HG03045 (cell line): Measurements from ENCODE around the gene F8.

Source experiments
- ATAC-seq: cut with Tn5 transposase; IDR thresholded peaks from one replicate; pipeline ENCODE4 v1.9.1; 2021; ENCODE audit warnings: mild to moderate bottlenecking, moderate library complexity; ENCODE audit not compliant: unreplicated experiment

The F8 gene

GRCh38 chrX:155022585-155022984, at the start of gene F8:
F8 (minus strand) TSS chrX:155022723; CDS start chrX:155022552, 171 bp downstream.
- ATAC-seq = no peak

- ATAC-seq = peak; percentile 12
Observed at GRCh38 chrX:155071694-155072280, 49.3 kb upstream of the F8 start.

DNA sequence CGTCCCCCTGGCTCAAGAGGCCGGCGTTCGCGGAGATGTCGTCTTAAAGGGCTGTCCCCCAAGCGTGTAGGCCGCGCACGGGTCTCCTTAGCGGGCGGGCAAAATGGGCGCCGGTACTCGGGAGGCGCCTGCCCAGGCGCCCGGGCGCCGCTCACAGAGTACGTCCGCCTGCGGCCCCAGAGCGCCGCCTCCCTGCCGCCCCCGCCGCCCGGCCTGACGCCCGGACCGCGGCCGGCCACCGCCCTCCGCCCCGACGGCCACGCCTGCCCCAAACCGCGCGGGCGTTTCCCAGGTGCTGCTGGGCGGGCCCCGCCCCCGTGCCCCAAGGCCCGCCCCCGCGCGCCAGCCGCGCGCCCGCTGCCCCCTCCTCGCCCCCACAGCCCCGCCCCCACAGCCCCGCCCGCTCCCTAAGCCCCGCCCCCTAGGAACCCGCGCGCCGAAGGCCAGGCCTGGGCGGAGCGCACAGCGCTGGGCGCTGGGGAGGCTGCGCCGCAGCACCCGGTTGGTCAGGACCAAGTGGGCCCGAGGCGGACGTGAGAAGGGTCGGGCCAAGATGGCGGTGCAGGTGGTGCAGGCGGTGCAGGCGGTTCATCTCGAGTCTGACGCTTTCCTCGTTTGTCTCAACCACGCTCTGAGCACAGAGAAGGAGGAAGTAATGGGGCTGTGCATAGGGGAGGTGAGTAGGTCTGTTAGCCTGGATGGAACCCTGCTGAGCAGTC, 48.6 kb upstream of the F8 start, which contains the start of the genes BRCC3, CMC4 and MTCP1:
TSS of gene BRCC3 (plus strand) at position 534 of the 719 bp plus-strand sequence. CDS start at position 554, 20 bp downstream.
TSS of gene CMC4 (minus strand) at position 162 of the 719 bp plus-strand sequence. CDS start 7,113 bp downstream, outside the sequence.
TSS of gene MTCP1 (minus strand) at position 162 of the 719 bp plus-strand sequence. CDS start 5,126 bp downstream, outside the sequence.
- peak; percentile 91 for ATAC-seq

DNA sequence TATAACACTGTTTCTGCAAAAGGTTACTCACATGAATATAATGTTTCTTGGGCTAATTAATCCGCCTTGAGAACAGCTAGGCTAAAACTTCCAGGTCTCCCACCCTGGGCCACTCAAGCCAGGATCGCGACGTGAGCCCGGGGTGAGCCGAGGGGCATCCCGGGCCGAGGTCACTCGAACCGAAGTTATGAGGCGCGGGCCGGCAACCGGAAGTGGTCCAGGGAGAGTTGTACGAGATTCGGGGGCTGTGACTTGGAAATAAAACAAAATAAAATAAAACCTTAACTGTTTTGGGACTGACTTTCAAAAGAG, 48.1 kb upstream of the F8 start:
- ATAC-seq = peak; percentile 25

DNA sequence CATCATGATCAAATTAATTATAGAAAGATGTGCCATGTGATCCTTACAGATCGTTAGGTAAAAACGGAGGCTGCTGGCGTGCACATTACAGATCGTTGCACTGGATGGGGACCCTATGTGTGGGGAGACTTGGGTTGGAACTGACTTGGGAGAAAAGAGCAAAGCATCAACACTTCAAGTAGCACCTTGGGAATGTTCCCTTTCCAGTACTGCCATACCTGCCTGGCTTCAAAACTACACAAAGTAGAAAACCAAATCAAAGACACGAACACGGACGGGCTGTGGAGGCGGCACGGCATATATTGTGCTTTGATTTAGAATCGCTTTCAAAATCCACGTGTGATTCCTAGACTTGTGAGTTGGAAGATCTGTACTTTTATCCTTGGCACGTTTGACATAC, 47.5 kb upstream of the F8 start:
- no peak for ATAC-seq

GRCh38 chrX:155069414-155069813, 46.9 kb upstream of the F8 start:
- no peak for ATAC-seq

DNA sequence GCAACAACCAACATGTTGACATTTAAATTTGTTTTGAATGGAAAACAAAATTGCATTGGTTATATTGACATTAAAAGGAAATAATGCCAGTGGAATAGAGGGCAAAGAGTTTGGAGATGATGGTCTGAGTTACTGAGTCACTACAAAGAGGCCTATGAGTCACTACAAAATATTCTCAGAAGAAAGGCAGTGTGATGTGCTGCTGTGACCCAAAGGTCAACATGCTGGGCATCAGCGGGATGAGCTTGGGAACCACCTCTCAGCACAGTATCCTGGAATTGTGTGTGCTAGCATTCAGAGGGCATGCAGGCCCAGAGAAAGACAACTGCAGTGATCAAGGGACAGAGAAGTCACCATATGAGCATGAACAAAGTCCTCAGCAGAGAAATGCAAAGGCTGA, 45.6 kb upstream of the F8 start:
- no peak for ATAC-seq

DNA sequence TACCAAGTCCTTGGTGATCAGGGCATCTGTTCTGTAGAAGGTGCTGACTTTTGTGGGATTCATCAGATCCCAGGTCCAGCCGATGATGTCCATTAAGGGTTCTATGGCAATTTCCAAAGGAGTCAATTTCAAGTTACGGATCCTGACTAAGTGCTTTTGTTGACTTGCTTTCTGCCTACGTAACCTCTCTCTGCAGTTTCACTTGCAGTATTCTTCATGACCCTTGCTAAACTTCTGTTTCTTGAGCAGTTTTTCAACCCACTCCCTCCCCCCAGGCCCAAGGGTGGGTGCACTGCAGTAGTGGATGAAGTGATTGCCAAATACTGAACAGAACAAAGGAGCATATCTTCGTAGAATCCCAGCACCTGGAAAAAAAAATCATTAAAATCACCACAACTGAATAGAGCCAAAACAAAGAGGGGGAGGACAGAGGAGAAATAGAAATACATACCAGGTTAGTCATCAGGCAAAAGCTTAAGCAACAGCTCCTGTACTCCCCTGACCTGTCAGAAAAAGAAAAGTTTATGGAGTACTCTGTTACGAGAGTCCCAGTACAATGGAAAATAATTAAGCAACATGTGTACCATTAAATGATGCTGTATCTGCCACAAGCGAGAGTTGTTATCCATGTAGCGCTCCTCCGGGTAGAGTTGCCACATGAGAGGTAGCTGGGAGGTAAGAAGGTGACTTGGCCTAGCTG, 42.7 kb upstream of the F8 start:
- ATAC-seq = no peak

- no peak for ATAC-seq
Observed at GRCh38 chrX:155061760-155062159, 39.2 kb upstream of the F8 start.

DNA sequence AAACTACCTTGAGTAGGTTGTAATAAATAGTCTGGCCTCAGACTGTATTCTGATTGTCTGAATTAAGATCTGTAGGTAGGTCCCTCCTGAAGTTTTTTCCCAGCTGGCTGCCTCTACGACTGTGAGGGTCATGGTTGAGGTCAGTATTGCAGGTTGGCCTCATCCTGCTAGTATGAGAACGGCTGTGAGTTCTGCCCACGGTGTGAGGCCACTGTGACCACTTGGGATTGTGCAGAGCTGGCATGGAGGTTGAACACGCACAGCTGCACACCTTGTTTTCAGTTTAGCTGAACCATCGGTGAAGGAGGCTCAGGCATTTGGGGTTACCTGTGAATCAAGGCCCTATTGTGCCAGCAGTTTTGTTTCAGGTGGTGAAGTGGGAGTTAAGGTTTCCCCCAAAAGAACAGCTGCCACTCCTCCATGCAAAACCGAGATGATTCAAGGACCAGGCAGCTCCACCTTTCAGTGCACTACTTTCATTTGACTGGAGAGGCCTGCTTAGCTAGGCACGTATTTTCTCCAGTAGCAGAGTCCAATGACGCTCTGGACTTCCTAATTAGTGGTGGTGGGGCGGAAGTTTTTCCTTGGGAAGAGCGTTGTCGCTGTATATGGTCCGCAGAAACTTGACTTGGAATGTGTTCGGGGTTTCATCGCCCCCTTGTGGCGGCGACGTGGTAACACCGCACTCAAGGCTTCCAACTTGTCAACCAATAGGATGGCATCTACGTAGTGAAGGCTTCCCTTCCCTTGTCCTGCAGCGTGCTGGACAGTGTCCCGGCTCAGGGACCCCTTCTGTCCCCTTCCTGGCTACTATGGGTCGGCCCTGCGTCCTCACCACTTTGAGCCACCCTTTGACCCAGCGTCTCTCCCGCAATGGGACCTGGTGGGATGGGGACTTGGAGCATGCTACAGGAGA, 34.6 kb upstream of the F8 start:
- peak; percentile 67 for ATAC-seq

DNA sequence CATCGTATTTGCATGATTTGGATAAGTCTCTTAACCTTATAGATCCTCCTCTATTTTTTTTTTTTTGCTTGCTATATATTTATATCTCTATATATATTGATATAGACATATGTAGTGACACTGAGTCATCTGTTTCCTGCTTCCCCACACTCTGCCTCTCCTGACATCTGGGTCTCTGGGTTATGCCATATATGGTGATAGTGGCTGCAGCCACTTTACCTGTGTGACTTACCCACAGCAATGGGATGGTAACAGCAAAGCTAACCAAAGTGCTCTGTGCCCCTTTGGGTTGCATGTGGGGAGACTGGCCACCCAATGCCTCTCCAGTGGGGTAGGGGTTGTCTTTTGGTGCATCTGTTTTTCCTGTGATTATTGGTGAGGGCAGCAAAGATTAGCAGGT, 33.9 kb upstream of the F8 start:
- no peak for ATAC-seq

DNA sequence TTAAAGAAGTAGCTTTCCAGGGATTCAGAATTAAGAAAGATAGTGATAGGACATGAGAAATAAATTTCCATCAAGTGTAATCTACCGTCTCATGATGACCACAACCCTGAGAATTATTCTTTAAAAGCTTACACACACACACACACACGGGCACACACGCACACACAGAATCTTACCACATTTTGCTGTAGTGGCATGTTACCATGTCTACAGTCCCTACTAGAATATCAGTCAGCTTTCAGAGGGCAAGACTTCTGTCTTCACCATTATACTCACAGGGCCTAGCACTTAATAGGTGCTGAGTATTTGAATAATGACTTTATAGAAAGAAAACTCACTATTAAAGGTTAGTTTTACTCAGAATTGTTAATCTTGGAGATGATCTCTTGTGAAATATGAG, 33.0 kb upstream of the F8 start:
- no peak for ATAC-seq

DNA sequence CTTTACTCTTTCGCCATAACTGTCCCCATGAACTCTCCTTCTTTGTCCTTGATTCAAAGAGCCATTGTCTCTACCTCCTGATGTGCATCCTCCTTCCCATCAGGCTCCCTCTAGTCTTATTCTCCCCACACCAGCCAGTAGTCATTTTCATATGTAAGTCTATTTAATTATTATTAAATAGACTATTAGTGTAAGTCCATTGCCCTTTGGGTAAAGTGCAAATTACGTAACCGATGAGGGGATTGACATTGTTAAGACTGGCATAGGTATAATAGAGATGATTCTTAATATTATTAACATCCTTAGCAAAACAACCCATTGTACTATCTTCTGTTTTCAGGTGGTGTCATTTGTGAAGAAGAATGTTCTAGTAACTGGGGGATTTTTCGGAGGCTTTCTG, 31.7 kb upstream of the F8 start:
- ATAC-seq = no peak

- ATAC-seq = no peak
Observed at GRCh38 chrX:155053656-155054055, 31.1 kb upstream of the F8 start.

GRCh38 chrX:155052738-155053498, 30.4 kb upstream of the F8 start:
- no peak for ATAC-seq

DNA sequence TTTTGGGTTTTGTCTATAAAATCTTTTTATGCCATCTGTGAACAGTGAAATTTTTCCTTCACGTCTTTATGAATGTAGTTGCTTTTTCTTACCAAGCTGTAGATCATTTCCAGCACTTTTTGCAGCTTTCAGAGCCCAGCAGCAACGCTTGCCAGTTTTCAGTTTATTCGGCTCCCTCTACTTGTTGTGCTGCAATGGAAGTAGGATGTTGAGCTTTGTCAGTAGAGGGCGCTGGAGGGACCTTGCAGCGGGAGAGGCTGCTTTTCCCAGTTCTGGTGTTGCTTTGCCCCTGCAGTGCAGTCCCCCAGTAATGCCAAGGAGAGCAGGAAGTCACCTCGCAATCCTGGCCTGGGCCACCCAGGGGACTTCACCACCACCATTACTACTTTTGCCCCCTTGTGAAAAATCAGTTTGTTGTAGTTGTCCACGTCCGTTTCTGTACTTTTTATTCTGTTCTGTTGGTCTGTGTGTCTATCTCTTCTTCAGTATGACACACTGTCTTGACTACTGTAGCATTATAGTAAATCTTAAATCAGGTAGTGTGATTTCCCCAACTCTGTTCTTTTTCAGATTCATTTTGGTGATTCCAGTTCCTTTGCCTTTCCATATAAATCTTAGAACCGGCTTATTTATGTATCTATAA, 26.6 kb upstream of the F8 start:
- no peak for ATAC-seq

- no peak for ATAC-seq
Observed at GRCh38 chrX:155046811-155047528, 24.4 kb upstream of the F8 start.

- no peak for ATAC-seq
Observed at GRCh38 chrX:155046129-155046810, 23.7 kb upstream of the F8 start.
